ENCODE measurements around the gene MMRN2. TPM values are rescaled to one million over a fixed set of nuclear protein-coding genes. Genes with fewer than 3 reads are reported as not detected.
"Not testable (repeated sequence)": the region's sequence is repeated elsewhere in the genome, so short reads cannot be mapped to it uniquely, and the experiment has no call there.

The MMRN2 gene
- total RNA-seq, 1 experiment from 2014 or later, result 8.3 TPM

GRCh38 chr10:86991362-86991761 lies 33.9 kb upstream of the MMRN2 start:
- H3K9me3 ChIP-seq (ENCODE audit: control insufficient read depth in 1 of 2, insufficient read depth in 1 of 2, low read depth in 1 of 2, low read length in 2 of 2); POLR2A ChIA-PET; ATAC-seq; H3K9me2 ChIP-seq (ENCODE audit: insufficient read depth); H3K27ac ChIP-seq (ENCODE audit: low read depth, low read length); CTCF ChIA-PET; DNase-seq (ENCODE audit: low read depth, low spot score); H4K20me1 ChIP-seq (ENCODE audit: insufficient read depth); BruUV-seq (replicated peaks); H3K4me2 ChIP-seq (ENCODE audit: low read length); H3K36me3 ChIP-seq (ENCODE audit: control insufficient read depth in 1 of 2, insufficient read depth in 2 of 2, low read length in 2 of 2); intact Hi-C loops (cut with micrococcal nuclease); RAD21 ChIA-PET (ENCODE audit: low non-redundant PET in 1 of 2, low total read pairs in 2 of 2, uncharacterized antibody in 2 of 2, unreplicated experiment in 2 of 2); H3K27me3 ChIP-seq (ENCODE audit: insufficient read depth, low read length); H3K9ac ChIP-seq (ENCODE audit: low read length); H2AFZ ChIP-seq (ENCODE audit: low read depth, low read length, poor library complexity, severe bottlenecking); H3K79me2 ChIP-seq (ENCODE audit: insufficient read depth, low read length); H3K4me3 ChIP-seq (replicated peaks in 1 of 2; ENCODE audit: low read depth in 1 of 2, low read length in 2 of 2); H3K4me1 ChIP-seq (ENCODE audit: control insufficient read depth in 1 of 2, insufficient read depth in 2 of 2, low read length in 2 of 2): not testable (repeated sequence)

GRCh38 chr10:86988520-86988919 lies 31.1 kb upstream of the MMRN2 start:
- Histone ChIP-seq H3K9ac (ENCODE audit: low read length) (no peak overlapping the region), H3K4me1 (ENCODE audit: control insufficient read depth in 1 of 2, insufficient read depth in 2 of 2, low read length in 2 of 2) (no peaks in the 10 kb centered on the region), H3K27ac (ENCODE audit: low read depth, low read length) (no peak overlapping the region), H3K36me3 (ENCODE audit: control insufficient read depth in 1 of 2, insufficient read depth in 2 of 2, low read length in 2 of 2) (no peaks in the 10 kb centered on the region), H2AFZ (ENCODE audit: low read depth, low read length, poor library complexity, severe bottlenecking) (no peak overlapping the region), H3K27me3 (ENCODE audit: insufficient read depth, low read length) (no peaks in the 10 kb centered on the region), H3K4me2 (ENCODE audit: low read length) (no peak overlapping the region), H3K9me3 (ENCODE audit: control insufficient read depth in 1 of 2, insufficient read depth in 1 of 2, low read depth in 1 of 2, low read length in 2 of 2) (no peaks in the 10 kb centered on the region), H3K4me3 (replicated peaks in 1 of 2; ENCODE audit: low read depth in 1 of 2, low read length in 2 of 2) (no peak overlapping the region), H4K20me1 (ENCODE audit: insufficient read depth) (no peaks in the 10 kb centered on the region), H3K9me2 (ENCODE audit: insufficient read depth) (no peaks in the 10 kb centered on the region), H3K79me2 (ENCODE audit: insufficient read depth, low read length) (no peaks in the 10 kb centered on the region)
- no peak for ATAC-seq
- BruUV-seq (replicated peaks), result no TSS peak
- intact Hi-C loops (cut with micrococcal nuclease), result no loop called here
- RAD21 ChIA-PET (ENCODE audit: low non-redundant PET in 1 of 2, low total read pairs in 2 of 2, uncharacterized antibody in 2 of 2, unreplicated experiment in 2 of 2), result no interaction called here
- POLR2A ChIA-PET, result no interaction called here
- CTCF ChIA-PET, result no interaction called here
- DNase-seq (ENCODE audit: low read depth, low spot score), result no peak
- TF ChIP-seq SRF (IDR thresholded peaks at IDR 0.05; ENCODE audit: low read depth) (no peak), ZFX (IDR thresholded peaks at IDR 0.05) (no peak), EGR1 (IDR thresholded peaks at IDR 0.05; ENCODE audit: low read depth) (no peak), SP1 (IDR thresholded peaks at IDR 0.05; ENCODE audit: low read depth) (no peak), RAD21 (IDR thresholded peaks at IDR 0.05; ENCODE audit: low read depth) (no peak), ZBTB33 (IDR thresholded peaks at IDR 0.05; ENCODE audit: extremely low read depth, insufficient replicate concordance, low read length) (no peak)
- TF ChIP-seq, protein P1, sequence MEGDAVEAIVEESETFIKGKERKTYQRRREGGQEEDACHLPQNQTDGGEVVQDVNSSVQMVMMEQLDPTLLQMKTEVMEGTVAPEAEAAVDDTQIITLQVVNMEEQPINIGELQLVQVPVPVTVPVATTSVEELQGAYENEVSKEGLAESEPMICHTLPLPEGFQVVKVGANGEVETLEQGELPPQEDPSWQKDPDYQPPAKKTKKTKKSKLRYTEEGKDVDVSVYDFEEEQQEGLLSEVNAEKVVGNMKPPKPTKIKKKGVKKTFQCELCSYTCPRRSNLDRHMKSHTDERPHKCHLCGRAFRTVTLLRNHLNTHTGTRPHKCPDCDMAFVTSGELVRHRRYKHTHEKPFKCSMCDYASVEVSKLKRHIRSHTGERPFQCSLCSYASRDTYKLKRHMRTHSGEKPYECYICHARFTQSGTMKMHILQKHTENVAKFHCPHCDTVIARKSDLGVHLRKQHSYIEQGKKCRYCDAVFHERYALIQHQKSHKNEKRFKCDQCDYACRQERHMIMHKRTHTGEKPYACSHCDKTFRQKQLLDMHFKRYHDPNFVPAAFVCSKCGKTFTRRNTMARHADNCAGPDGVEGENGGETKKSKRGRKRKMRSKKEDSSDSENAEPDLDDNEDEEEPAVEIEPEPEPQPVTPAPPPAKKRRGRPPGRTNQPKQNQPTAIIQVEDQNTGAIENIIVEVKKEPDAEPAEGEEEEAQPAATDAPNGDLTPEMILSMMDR (IDR thresholded peaks at IDR 0.05 in 2 of 3, conservative IDR thresholded peaks at IDR 0.05 in 1 of 3; ENCODE audit: borderline replicate concordance in 1 of 3, insufficient read depth in 1 of 3, low read depth in 2 of 3, low read length in 2 of 3), result no peak

DNA sequence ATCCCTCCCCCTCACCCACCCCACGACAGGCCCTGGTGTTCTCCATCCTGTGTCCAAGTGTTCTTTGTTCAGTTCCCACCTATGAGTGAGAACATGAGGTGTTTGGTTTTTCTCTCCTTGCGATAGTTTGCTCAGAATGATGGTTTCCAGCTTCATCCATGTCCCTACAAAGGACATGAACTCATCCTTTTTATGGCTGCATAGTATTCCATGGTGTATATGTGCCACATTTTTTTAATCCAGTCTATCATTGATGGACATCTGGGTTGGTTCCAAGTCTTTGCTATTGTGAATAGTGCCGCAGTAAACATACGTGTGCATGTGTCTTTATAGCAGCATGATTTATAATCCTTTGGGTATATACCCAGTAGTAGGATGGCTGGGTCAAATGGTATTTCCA lies 27.1 kb upstream of the MMRN2 start:
- BruUV-seq (replicated peaks); POLR2A ChIA-PET; H3K36me3 ChIP-seq (ENCODE audit: control insufficient read depth in 1 of 2, insufficient read depth in 2 of 2, low read length in 2 of 2); CTCF ChIA-PET; H3K27me3 ChIP-seq (ENCODE audit: insufficient read depth, low read length); ATAC-seq; H3K9me2 ChIP-seq (ENCODE audit: insufficient read depth); H3K27ac ChIP-seq (ENCODE audit: low read depth, low read length); H3K4me2 ChIP-seq (ENCODE audit: low read length); H3K79me2 ChIP-seq (ENCODE audit: insufficient read depth, low read length); H2AFZ ChIP-seq (ENCODE audit: low read depth, low read length, poor library complexity, severe bottlenecking); intact Hi-C loops (cut with micrococcal nuclease); DNase-seq (ENCODE audit: low read depth, low spot score); H3K4me3 ChIP-seq (replicated peaks in 1 of 2; ENCODE audit: low read depth in 1 of 2, low read length in 2 of 2); RAD21 ChIA-PET (ENCODE audit: low non-redundant PET in 1 of 2, low total read pairs in 2 of 2, uncharacterized antibody in 2 of 2, unreplicated experiment in 2 of 2); H3K9ac ChIP-seq (ENCODE audit: low read length); H4K20me1 ChIP-seq (ENCODE audit: insufficient read depth); H3K9me3 ChIP-seq (ENCODE audit: control insufficient read depth in 1 of 2, insufficient read depth in 1 of 2, low read depth in 1 of 2, low read length in 2 of 2): not testable (repeated sequence)
- H3K4me1 ChIP-seq (ENCODE audit: control insufficient read depth in 1 of 2, insufficient read depth in 2 of 2, low read length in 2 of 2), result peaks cover 0 to 12% of the 10 kb centered on the region in 2 experiments; a peak in 2 of 4 replicates
